Activated B cell treated with CpG ODN at 0.5 μM for 24 hours (primary cell): Measurements from ENCODE around the gene HOXC6. TPM values are rescaled to one million over a fixed set of nuclear protein-coding genes. Genes with fewer than 3 reads are reported as not detected.

Experiments used
- ATAC-seq: fragments of 200-7000 bp; cut with Tn5 transposase; one replicate; pipeline ENCODE4 v1.10.0; 2021; ENCODE audit warnings: low read depth, mild to moderate bottlenecking, moderate library complexity
- CTCF ChIA-PET: fragments of 350-600 bp; sonication (Branson Sonifier 250); formaldehyde crosslinking; loops from one replicate; lab custom pipeline; 2021; ENCODE audit warnings: antibody characterized with exemption; lab: Charles Lee
- POLR2A ChIA-PET: fragments of 350-600 bp; sonication (Branson Sonifier 250); formaldehyde crosslinking; loops from one replicate; lab custom pipeline; 2021; ENCODE audit warnings: antibody characterized with exemption; lab: Charles Lee
- DNase-seq: peaks from one replicate; pipeline ENCODE4 v3.0.0; 2022
- H3K27ac Mint-ChIP-seq: one replicate; pipeline ENCODE4 v1.8.0; 2020; ENCODE audit warnings: mixed read lengths
- H3K27me3 Mint-ChIP-seq: one replicate; pipeline ENCODE4 v1.8.0; 2021; ENCODE audit warnings: mixed read lengths
- H3K36me3 Mint-ChIP-seq: one replicate; pipeline ENCODE4 v1.8.0; 2021; ENCODE audit warnings: low read depth, mixed read lengths
- H3K4me1 Mint-ChIP-seq: one replicate; pipeline ENCODE4 v1.8.0; 2021; ENCODE audit warnings: mixed read lengths
- H3K4me3 Mint-ChIP-seq: one replicate; pipeline ENCODE4 v1.8.0; 2020; ENCODE audit warnings: mild to moderate bottlenecking, mixed read lengths
- H3K9me3 Mint-ChIP-seq: one replicate; pipeline ENCODE4 v1.8.0; 2020; ENCODE audit warnings: mixed read lengths
- intact Hi-C: fragments of 100-400 bp; cut with micrococcal nuclease; formaldehyde crosslinking; loops from one replicate; pipeline ENCODE4 v1.15.1; 2024
- total RNA-seq: library from RNA; stranded (reverse); gene quantifications from 2 replicates; pipeline ENCODE4 v1.2.3, GENCODE V29; 2022
- TF ChIP-seq, protein P1 (sequence below): fragments of 200-600 bp; IDR thresholded peaks from one replicate; pipeline ENCODE4 v1.8.0; 2022; ENCODE audit warnings: antibody characterized with exemption, mild to moderate bottlenecking

The HOXC6 gene
- total RNA-seq, 1 donor from 2014 or later, result not detected

DNA sequence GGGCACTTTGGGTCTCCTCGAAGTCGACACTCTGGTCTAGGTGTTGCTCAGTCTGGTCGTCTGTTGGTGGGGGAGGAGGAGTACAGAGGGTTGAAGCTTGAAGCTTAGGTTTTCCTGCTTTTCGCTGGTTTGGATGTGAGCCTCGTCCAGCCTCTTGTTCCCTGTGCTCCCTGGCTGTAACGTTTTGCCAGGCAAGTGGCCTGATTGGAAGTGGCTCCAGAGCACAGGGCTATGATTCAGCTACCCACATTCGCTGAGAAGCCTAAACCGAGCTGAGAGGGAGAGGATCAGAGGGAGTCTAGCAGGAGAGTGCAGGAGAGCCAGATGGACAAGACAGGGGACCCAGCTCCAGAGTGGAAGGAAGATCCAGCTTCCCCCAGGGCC, 37.2 kb upstream of the HOXC6 start:
- Mint-ChIP-seq H3K4me1 (peaks cover 36% of the 10 kb centered on the region), H3K4me3 (no peak overlapping the region), H3K36me3 (peaks cover 1% of the 10 kb centered on the region), H3K9me3 (peaks cover 2% of the 10 kb centered on the region), H3K27ac (no peak overlapping the region), H3K27me3 (peaks cover 86% of the 10 kb centered on the region)
- ATAC-seq (no peak), DNase-seq (no peak)
- ChIA-PET POLR2A (interaction anchor here (0.5 to 0.6 kb wide), 2 partner anchors 33 to 43 kb away, joined by 3 read pairs; no protein-coding TSS in a partner anchor), CTCF (interaction anchor here (1.0 kb wide), 1 partner anchor 15 kb away, joined by 3 read pairs; no protein-coding TSS in a partner anchor)
- TF ChIP-seq, protein P1, sequence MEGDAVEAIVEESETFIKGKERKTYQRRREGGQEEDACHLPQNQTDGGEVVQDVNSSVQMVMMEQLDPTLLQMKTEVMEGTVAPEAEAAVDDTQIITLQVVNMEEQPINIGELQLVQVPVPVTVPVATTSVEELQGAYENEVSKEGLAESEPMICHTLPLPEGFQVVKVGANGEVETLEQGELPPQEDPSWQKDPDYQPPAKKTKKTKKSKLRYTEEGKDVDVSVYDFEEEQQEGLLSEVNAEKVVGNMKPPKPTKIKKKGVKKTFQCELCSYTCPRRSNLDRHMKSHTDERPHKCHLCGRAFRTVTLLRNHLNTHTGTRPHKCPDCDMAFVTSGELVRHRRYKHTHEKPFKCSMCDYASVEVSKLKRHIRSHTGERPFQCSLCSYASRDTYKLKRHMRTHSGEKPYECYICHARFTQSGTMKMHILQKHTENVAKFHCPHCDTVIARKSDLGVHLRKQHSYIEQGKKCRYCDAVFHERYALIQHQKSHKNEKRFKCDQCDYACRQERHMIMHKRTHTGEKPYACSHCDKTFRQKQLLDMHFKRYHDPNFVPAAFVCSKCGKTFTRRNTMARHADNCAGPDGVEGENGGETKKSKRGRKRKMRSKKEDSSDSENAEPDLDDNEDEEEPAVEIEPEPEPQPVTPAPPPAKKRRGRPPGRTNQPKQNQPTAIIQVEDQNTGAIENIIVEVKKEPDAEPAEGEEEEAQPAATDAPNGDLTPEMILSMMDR, result no peak
- intact Hi-C loops, result no loop called here

DNA sequence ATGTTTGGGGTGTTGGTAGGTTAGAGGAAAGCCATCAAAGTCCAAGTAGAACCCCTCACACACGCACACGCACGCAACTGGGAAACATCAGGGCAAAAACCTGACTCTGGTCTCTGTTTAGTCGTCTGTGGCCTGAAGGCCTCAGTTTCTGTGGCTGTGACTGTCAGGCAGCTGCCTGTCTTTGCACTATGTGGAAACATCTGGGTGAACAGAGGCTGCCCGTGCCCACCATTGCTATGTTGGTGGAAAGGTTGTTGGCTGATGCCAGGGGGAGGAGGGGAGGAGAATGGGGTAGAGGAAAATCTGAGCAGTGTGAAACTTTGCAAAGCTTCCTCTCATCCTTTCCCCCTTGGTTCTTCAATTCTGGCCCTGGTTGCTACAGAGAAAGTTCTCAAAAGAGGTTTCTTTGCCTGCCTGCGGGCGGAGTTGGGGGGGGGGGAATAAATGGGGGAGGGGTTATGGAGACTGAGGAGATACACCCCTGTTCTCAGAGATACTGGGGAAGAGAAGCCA, 35.8 kb upstream of the HOXC6 start:
- ChIA-PET POLR2A (no interaction called here), CTCF (interaction anchor here (1.2 kb wide), 1 partner anchor 40 kb away, joined by 3 read pairs; no protein-coding TSS in a partner anchor)
- TF ChIP-seq, protein P1, result no peak
- no peak overlapping the region for H3K27ac Mint-ChIP-seq
- intact Hi-C loops, result no loop called here
- peaks cover 2% of the 10 kb centered on the region for H3K9me3 Mint-ChIP-seq
- H3K36me3 Mint-ChIP-seq, result peaks cover 1% of the 10 kb centered on the region
- H3K27me3 Mint-ChIP-seq, result peaks cover 83% of the 10 kb centered on the region
- H3K4me1 Mint-ChIP-seq, result peaks cover 37% of the 10 kb centered on the region
- DNase-seq (no peak), ATAC-seq (no peak)
- no peak overlapping the region for H3K4me3 Mint-ChIP-seq

DNA sequence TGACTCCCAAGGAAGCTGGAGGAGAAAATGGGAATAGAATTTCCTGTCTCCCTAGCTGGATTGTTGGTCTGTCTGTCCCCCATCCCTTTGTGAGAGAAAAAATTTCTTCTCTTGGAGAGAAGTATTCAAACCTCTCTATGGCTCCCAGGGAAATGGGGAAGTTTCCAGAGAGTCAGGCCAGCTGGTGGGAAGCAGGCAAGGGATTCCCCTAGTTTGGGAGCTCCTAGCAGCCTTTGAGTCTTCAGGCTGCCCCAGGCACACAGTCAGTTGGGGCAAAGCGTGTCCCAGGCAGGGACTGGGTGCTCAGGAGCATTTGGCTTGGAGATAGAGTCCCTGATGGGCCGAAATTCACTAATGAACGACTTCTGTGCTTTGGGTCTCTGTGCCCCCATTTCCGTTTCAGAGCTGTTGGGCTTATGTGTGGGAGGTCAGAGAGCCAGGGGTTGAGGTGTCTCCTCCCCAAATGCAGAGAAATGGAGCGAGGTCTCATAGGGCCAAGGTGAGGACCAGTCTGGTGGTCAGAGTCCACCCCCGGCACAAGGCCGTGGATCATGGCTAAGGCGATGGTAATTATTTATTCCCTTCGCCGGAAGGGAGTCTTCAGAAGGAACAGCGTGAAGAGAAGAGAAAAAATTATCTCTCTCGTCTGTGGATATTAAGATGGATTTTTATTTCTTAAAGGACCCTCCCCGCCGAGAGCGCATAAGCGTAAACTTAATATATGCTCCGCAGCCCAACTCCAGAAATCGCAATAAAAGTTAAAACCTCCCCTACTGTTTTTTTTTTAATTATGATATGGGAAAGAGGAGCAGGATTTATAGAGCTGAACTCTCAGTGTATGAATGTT, 34.9 kb upstream of the HOXC6 start:
- intact Hi-C loops, result loop anchor here (2.0 kb wide), 1 partner anchor 19 kb away; the partner anchor contains the start of gene HOTAIR
- Mint-ChIP-seq H3K36me3 (peaks cover 1% of the 10 kb centered on the region), H3K27ac (peak overlapping the region; percentile 20), H3K9me3 (peaks cover 2% of the 10 kb centered on the region), H3K27me3 (peaks cover 83% of the 10 kb centered on the region), H3K4me3 (peak overlapping the region; percentile 35), H3K4me1 (peaks cover 39% of the 10 kb centered on the region)
- ATAC-seq (no peak), DNase-seq (no peak)
- CTCF ChIA-PET, result interaction anchor here (0.7 to 1.2 kb wide), 2 partner anchors 39 to 208 kb away, joined by 3 read pairs; no protein-coding TSS in a partner anchor
- TF ChIP-seq, protein P1, result no peak
- POLR2A ChIA-PET, result no interaction called here

DNA sequence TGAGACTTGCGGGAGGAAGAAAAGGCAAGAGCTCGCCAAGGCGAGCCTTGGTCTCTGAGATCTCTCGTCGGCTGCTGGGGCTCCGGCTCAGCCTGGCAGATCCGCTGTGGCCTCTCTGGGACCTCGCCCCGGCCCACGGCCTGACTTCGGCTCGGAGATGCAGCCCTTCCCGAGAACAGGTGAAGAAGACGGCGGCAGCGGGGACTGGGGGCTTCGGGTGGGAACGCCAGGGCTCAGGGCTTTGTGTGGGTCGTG, 34.3 kb upstream of the HOXC6 start:
- TF ChIP-seq, protein P1, result no peak
- Mint-ChIP-seq H3K4me1 (peaks cover 38% of the 10 kb centered on the region), H3K36me3 (peaks cover 1% of the 10 kb centered on the region), H3K27ac (peak overlapping the region; percentile 20), H3K4me3 (peak overlapping the region; percentile 35), H3K9me3 (peaks cover 2% of the 10 kb centered on the region), H3K27me3 (peaks cover 83% of the 10 kb centered on the region)
- intact Hi-C loops, result loop anchor here (2.0 kb wide), 1 partner anchor 19 kb away; the partner anchor contains the start of gene HOTAIR
- POLR2A ChIA-PET, result no interaction called here
- CTCF ChIA-PET, result no interaction called here
- DNase-seq (no peak), ATAC-seq (no peak)
